A549 (cell line): ENCODE data around the gene FBXO5. TPM values are rescaled to one million over a fixed set of nuclear protein-coding genes. Genes with fewer than 3 reads are reported as not detected.

Source experiments
- ATAC-seq, 2 experiments: fragments of 200-7000 bp in 1 of 2; fragments of >200 bp in 1 of 2; cut with Nextera tagmentation in 1 of 2; cut with Tn5 transposase in 1 of 2; 3 replicates each; pipeline versions ENCODE4 v1.8.0 to v1.9.1; 2018 to 2020; ENCODE audit warnings: mild to moderate bottlenecking in 1 of 2, moderate library complexity in 1 of 2
- CTCF ChIA-PET: fragments of 300-600 bp; sonication (Branson Sonifier 250); formaldehyde crosslinking; extraction: SDS; loops from one replicate; lab custom pipeline; 2021; ENCODE audit warnings: antibody characterized with exemption, inconsistent platforms; lab: Yijun Ruan, JAX
- POLR2A ChIA-PET: fragments of 350-600 bp; formaldehyde crosslinking; extraction: SDS; loops from one replicate; lab custom pipeline; 2021; ENCODE audit warnings: antibody characterized with exemption, inconsistent platforms; lab: Yijun Ruan, JAX
- DNase-seq, 2 experiments: peaks; one replicate each; pipeline versions ENCODE4 v3.0.0 to v3.0.0-alpha.2; 2011 to 2016; ENCODE audit warnings: low read depth in 1 of 2, low spot score in 1 of 2
- FAIRE-seq: peaks from 2 replicates; lab custom pipeline; 2011; peaks lifted over from hg19 to GRCh38; lab: Jason Lieb, UNC
- H3K27ac ChIP-seq, 2 experiments: fragments of >200 bp; sonication (Bioruptor Twin); formaldehyde crosslinking; 3 replicates each; pipeline ENCODE4 v1.5.1; 2016 to 2017
- H3K4me1 ChIP-seq: fragments of >200 bp; sonication (Bioruptor Twin); formaldehyde crosslinking; 3 replicates; pipeline ENCODE4 v1.6.1; 2016
- H3K4me2 ChIP-seq: fragments of >200 bp; sonication (Bioruptor Twin); formaldehyde crosslinking; 3 replicates; pipeline ENCODE4 v1.6.1; 2016
- H3K4me3 ChIP-seq: fragments of >200 bp; sonication (Bioruptor Twin); formaldehyde crosslinking; 3 replicates; pipeline ENCODE4 v1.5.1; 2016
- H3K9me3 ChIP-seq: fragments of >200 bp; sonication (Bioruptor Twin); formaldehyde crosslinking; 3 replicates; pipeline ENCODE4 v1.6.1; 2016
- CEBPB ChIP-seq, 2 experiments: fragments of >200 bp in 1 of 2; sonication (Bioruptor Twin) in 1 of 2; formaldehyde crosslinking in 1 of 2; IDR thresholded peaks; 2 replicates each; pipeline ENCODE4 v1.6.1; 2012 to 2016
- CHD4 ChIP-seq: fragments of 200-600 bp; sonication (generic); IDR thresholded peaks from 2 replicates; pipeline ENCODE4 v1.6.1; 2016; ENCODE audit warnings: antibody characterized with exemption, mild to moderate bottlenecking, borderline replicate concordance
- EHF ChIP-seq: fragments of 250-450 bp; sonication (Bioruptor Pico); IDR thresholded peaks from 2 replicates; pipeline ENCODE4 v1.5.0; 2020; ENCODE audit warnings: mild to moderate bottlenecking
- EHMT2 ChIP-seq: fragments of 200-600 bp; sonication (generic); IDR thresholded peaks from 2 replicates; pipeline ENCODE4 v1.6.1; 2016; ENCODE audit warnings: antibody characterized with exemption, low read depth, mild to moderate bottlenecking, moderate library complexity
- EP300 ChIP-seq, 2 experiments: fragments of >200 bp; sonication (Bioruptor Twin); formaldehyde crosslinking; IDR thresholded peaks; 2 replicates in 1 of 2; 3 replicates in 1 of 2; pipeline ENCODE4 v1.6.1; 2016 to 2017
- FOSB ChIP-seq: fragments of 250-450 bp; sonication (Bioruptor Pico); IDR thresholded peaks from 2 replicates; pipeline ENCODE4 v1.5.0; 2020; ENCODE audit warnings: mild to moderate bottlenecking, moderate library complexity
- GATA3 ChIP-seq: IDR thresholded peaks from 2 replicates; pipeline ENCODE4 v1.6.1; 2012; ENCODE audit warnings: borderline replicate concordance
- HOXB5 ChIP-seq: fragments of 250-450 bp; sonication (Bioruptor Pico); IDR thresholded peaks from 2 replicates; pipeline ENCODE4 v1.5.0; 2020; ENCODE audit warnings: mild to moderate bottlenecking, moderate library complexity
- KDM1A ChIP-seq: fragments of 200-600 bp; sonication (generic); IDR thresholded peaks from 2 replicates; pipeline ENCODE4 v1.6.1; 2016; ENCODE audit warnings: low read depth, mild to moderate bottlenecking
- KDM5A ChIP-seq: fragments of 200-600 bp; sonication (generic); IDR thresholded peaks from 2 replicates; pipeline ENCODE4 v1.6.1; 2016; ENCODE audit warnings: antibody characterized with exemption, mild to moderate bottlenecking
- MAFK ChIP-seq: fragments of 450-650 bp; IDR thresholded peaks from 2 replicates; pipeline ENCODE4 v1.6.1; 2014; ENCODE audit not compliant: partially characterized antibody
- RNF2 ChIP-seq: fragments of 200-600 bp; sonication (generic); IDR thresholded peaks from 2 replicates; pipeline ENCODE4 v1.6.1; 2016; ENCODE audit warnings: low read depth, mild to moderate bottlenecking, antibody characterized with exemption, moderate library complexity, borderline replicate concordance
- TFCP2L1 ChIP-seq: fragments of 250-450 bp; sonication (Bioruptor Pico); IDR thresholded peaks from 2 replicates; pipeline ENCODE4 v1.5.0; 2021; ENCODE audit warnings: mild to moderate bottlenecking
- ZNF302 ChIP-seq: fragments of 250-450 bp; sonication (Bioruptor Pico); IDR thresholded peaks from 2 replicates; pipeline ENCODE4 v1.9.0; 2021; ENCODE audit warnings: inconsistent platforms, mild to moderate bottlenecking, moderate library complexity
- ZSCAN20 ChIP-seq: fragments of 250-450 bp; sonication (Bioruptor Pico); IDR thresholded peaks from 2 replicates; pipeline ENCODE4 v1.8.0; 2022; ENCODE audit warnings: mild to moderate bottlenecking, moderate library complexity
- WGBS: methylation state at CpG from one replicate; pipeline ENCODE4 v1.1.6; 2017; ENCODE audit errors: missing lambda C conversion rate; 5-methylcytosine and 5-hydroxymethylcytosine counted together
- polyA plus RNA-seq, 4 experiments: library from polyadenylated mRNA; depleted of rRNA in 3 of 4; stranded (reverse); fragments of >200 nt; fragmentation: RNase III in 1 of 4; extraction: RNeasy Plus Mini Kit Qiagen cat#74134 plus additional on column Dnase treatment in 1 of 4; gene quantifications; 2 replicates in 3 of 4; 3 replicates in 1 of 4; pipeline ENCODE4 v1.2.3, GENCODE V29; 2011 to 2017
- TF ChIP-seq, protein P1 (sequence below): fragments of 250-450 bp; sonication (Bioruptor Pico); IDR thresholded peaks from 2 replicates; pipeline ENCODE4 v1.5.0; 2020; ENCODE audit warnings: low read depth, mild to moderate bottlenecking, moderate library complexity
- TF ChIP-seq, protein P2 (sequence below): fragments of 150-350 bp; IDR thresholded peaks from 2 replicates; pipeline ENCODE4 v1.6.1; 2014; ENCODE audit warnings: low read depth, mild to moderate bottlenecking, low read length
- TF ChIP-seq, protein P3 (sequence below): fragments of 200-600 bp; sonication (generic); IDR thresholded peaks from 2 replicates; pipeline ENCODE4 v1.6.1; 2016; ENCODE audit warnings: antibody characterized with exemption, mild to moderate bottlenecking, moderate library complexity
- TF ChIP-seq, protein P4 (sequence below): fragments of 450-650 bp; IDR thresholded peaks from 2 replicates; pipeline ENCODE4 v1.6.1; 2014; ENCODE audit warnings: antibody characterized with exemption
- TF ChIP-seq, protein P5 (sequence below): fragments of >200 bp; sonication (Bioruptor Twin); formaldehyde crosslinking; IDR thresholded peaks from 2 replicates; pipeline ENCODE4 v1.6.1; 2016

The FBXO5 gene
- polyA plus RNA-seq, 2 of the 4 experiments (the other 2 are of a cell fraction): 14.3 to 29.2 TPM

DNA sequence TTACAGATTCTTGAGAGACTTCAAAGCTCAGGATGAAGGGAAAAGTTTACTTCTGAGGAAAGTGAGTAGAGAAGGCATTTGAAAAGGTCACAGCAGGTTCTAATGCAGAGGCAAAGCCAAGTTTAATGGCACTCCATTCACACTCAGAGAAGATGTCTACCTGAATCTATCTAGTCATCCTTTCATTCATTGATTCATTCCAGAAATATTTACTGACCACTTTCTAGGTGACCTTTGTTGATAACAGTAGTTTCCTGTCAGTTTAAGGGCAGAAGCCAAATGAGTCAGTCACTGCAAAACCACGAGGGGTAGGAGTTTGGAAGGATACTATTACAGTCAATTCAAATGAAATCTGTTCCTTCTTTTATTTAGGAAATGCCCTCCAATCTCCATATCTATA is 30.8 kb downstream of the FBXO5 start:
- DNase-seq: no peak
- ATAC-seq: no peak
- TF ChIP-seq CHD4 (no peak), FOSB (CRISPR knock-in tag) (no peak), ZNF302 (no peak), GATA3 (no peak), HOXB5 (no peak), CEBPB (IDR thresholded peaks at IDR 0.05) (no peak), EP300 (IDR thresholded peaks at IDR 0.05) (no peak), EHF (no peak), KDM1A (no peak), KDM5A (no peak), ZSCAN20 (CRISPR knock-in tag) (no peak), EHMT2 (no peak), RNF2 (no peak), TFCP2L1 (CRISPR knock-in tag) (no peak)
- TF ChIP-seq, protein P1, sequence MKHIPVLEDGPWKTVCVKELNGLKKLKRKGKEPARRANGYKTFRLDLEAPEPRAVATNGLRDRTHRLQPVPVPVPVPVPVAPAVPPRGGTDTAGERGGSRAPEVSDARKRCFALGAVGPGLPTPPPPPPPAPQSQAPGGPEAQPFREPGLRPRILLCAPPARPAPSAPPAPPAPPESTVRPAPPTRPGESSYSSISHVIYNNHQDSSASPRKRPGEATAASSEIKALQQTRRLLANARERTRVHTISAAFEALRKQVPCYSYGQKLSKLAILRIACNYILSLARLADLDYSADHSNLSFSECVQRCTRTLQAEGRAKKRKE: no peak
- TF ChIP-seq, protein P2, sequence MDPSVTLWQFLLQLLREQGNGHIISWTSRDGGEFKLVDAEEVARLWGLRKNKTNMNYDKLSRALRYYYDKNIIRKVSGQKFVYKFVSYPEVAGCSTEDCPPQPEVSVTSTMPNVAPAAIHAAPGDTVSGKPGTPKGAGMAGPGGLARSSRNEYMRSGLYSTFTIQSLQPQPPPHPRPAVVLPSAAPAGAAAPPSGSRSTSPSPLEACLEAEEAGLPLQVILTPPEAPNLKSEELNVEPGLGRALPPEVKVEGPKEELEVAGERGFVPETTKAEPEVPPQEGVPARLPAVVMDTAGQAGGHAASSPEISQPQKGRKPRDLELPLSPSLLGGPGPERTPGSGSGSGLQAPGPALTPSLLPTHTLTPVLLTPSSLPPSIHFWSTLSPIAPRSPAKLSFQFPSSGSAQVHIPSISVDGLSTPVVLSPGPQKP: no peak
- TF ChIP-seq, protein P3, sequence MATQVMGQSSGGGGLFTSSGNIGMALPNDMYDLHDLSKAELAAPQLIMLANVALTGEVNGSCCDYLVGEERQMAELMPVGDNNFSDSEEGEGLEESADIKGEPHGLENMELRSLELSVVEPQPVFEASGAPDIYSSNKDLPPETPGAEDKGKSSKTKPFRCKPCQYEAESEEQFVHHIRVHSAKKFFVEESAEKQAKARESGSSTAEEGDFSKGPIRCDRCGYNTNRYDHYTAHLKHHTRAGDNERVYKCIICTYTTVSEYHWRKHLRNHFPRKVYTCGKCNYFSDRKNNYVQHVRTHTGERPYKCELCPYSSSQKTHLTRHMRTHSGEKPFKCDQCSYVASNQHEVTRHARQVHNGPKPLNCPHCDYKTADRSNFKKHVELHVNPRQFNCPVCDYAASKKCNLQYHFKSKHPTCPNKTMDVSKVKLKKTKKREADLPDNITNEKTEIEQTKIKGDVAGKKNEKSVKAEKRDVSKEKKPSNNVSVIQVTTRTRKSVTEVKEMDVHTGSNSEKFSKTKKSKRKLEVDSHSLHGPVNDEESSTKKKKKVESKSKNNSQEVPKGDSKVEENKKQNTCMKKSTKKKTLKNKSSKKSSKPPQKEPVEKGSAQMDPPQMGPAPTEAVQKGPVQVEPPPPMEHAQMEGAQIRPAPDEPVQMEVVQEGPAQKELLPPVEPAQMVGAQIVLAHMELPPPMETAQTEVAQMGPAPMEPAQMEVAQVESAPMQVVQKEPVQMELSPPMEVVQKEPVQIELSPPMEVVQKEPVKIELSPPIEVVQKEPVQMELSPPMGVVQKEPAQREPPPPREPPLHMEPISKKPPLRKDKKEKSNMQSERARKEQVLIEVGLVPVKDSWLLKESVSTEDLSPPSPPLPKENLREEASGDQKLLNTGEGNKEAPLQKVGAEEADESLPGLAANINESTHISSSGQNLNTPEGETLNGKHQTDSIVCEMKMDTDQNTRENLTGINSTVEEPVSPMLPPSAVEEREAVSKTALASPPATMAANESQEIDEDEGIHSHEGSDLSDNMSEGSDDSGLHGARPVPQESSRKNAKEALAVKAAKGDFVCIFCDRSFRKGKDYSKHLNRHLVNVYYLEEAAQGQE: no peak
- TF ChIP-seq, protein P4, sequence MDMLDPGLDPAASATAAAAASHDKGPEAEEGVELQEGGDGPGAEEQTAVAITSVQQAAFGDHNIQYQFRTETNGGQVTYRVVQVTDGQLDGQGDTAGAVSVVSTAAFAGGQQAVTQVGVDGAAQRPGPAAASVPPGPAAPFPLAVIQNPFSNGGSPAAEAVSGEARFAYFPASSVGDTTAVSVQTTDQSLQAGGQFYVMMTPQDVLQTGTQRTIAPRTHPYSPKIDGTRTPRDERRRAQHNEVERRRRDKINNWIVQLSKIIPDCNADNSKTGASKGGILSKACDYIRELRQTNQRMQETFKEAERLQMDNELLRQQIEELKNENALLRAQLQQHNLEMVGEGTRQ: no peak
- TF ChIP-seq, all 56 proteins: peak for 0

DNA sequence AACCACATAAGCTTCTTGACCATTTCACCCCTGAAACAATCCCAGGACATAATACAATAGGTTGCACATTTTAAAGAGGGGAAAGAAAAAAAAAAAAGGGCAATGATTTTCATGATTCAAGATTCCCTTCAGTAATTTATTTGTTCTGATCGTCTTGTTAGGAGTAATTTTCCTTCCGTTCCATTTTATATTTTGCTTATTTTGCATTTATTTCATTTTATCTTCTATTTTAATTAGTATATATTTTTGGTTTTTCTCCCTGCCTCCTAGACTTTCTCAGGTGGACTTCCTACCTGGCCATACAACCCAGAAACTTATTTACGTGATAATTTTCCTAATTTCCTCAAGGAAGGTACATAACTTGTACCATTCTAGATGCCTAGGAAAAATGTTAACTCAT is 32.6 kb downstream of the FBXO5 start:
- no peak overlapping the region for H3K4me2 ChIP-seq
- H3K9me3 ChIP-seq: no peaks in the 10 kb centered on the region
- CTCF ChIA-PET: interaction anchor here (1.4 to 5.7 kb wide), 2 partner anchors 52 to 202 kb away, joined by 3 to 43 read pairs; no protein-coding TSS in a partner anchor
- POLR2A ChIA-PET: no interaction called here
- FAIRE-seq: no peak
- WGBS: 56% methylated on average over 3 of the region's 3 CpGs
- no peak overlapping the region for H3K27ac ChIP-seq
- ATAC-seq: no peak
- DNase-seq: no peak
- no peak overlapping the region for H3K4me3 ChIP-seq
- H3K4me1 ChIP-seq: peaks cover 11% of the 10 kb centered on the region; the same call in 1 of the 3 replicates
- TF ChIP-seq, protein P5, sequence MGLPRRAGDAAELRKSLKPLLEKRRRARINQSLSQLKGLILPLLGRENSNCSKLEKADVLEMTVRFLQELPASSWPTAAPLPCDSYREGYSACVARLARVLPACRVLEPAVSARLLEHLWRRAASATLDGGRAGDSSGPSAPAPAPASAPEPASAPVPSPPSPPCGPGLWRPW: no peak
- TF ChIP-seq MAFK: peak; percentile 19

More for the DNA sequence above, 30.8 kb downstream of the FBXO5 start:
- ChIA-PET POLR2A (no interaction called here), CTCF (interaction anchor here (0.9 to 5.7 kb wide), 4 partner anchors 54 to 204 kb away, joined by 3 to 43 read pairs (median 3); no protein-coding TSS in a partner anchor)
- FAIRE-seq: no peak
- Histone ChIP-seq H3K4me1 (peaks cover 11% of the 10 kb centered on the region; the same call in 1 of the 3 replicates), H3K4me3 (no peak overlapping the region), H3K9me3 (no peaks in the 10 kb centered on the region), H3K27ac (no peak overlapping the region), H3K4me2 (no peak overlapping the region; the same call in 2 of the 3 replicates)
- WGBS: 3% methylated on average over 1 of the region's 1 CpG
